Activated naive CD4-positive, alpha-beta T cell treated with anti-CD3 and anti-CD28 coated beads, Interleukin-2, amount 50 U/mL, for 72 hours (primary cell): ENCODE results near the gene NSUN2. TPM values are rescaled to one million over a fixed set of nuclear protein-coding genes. Genes with fewer than 3 reads are reported as not detected.
A peak's percentile ranks its signal among the peaks of the same experiment; 100 is the strongest.

Experiments
- ATAC-seq, 2 donors: fragments of 150-1000 bp; cut with Tn5 transposase; 2 replicates each; pipeline ENCODE4 v1.10.0; 2021; ENCODE audit warnings: mild to moderate bottlenecking in 2 of 2, moderate library complexity in 2 of 2
- DNase-seq, 2 donors: peaks; one replicate each; pipeline ENCODE4 v3.0.0; 2021 to 2022; ENCODE audit warnings: low spot score in 2 of 2
- H3K27ac Mint-ChIP-seq, 2 donors: one replicate each; pipeline ENCODE4 v1.8.0; 2022; ENCODE audit warnings: mild to moderate bottlenecking in 2 of 2, mixed read lengths in 2 of 2
- H3K36me3 Mint-ChIP-seq, 2 donors: one replicate each; pipeline ENCODE4 v1.8.0; 2022; ENCODE audit warnings: mixed read lengths in 2 of 2
- H3K9me3 Mint-ChIP-seq, 2 donors: one replicate each; pipeline ENCODE4 v1.8.0; 2022; ENCODE audit warnings: mixed read lengths in 2 of 2
- total RNA-seq, 2 donors: library from RNA; stranded (reverse); gene quantifications; one replicate each; pipeline ENCODE4 v1.2.3, GENCODE V29; 2022

Gene NSUN2
- total RNA-seq, 2 donors from 2014 or later = 50.6 to 94.0 TPM

GRCh38 chr5:6567068-6567467, 65.8 kb downstream of the NSUN2 start:
- DNase-seq = no peak
- Mint-ChIP-seq H3K9me3 (no peaks in the 10 kb centered on the region), H3K36me3 (no peaks in the 10 kb centered on the region), H3K27ac (no peak overlapping the region)
- ATAC-seq = no peak

GRCh38 chr5:6565492-6565891, 67.4 kb downstream of the NSUN2 start:
- H3K9me3 Mint-ChIP-seq = no peaks in the 10 kb centered on the region
- DNase-seq = no peak
- no peak for ATAC-seq
- no peak overlapping the region for H3K27ac Mint-ChIP-seq
- no peaks in the 10 kb centered on the region for H3K36me3 Mint-ChIP-seq

- peak overlapping the region in 1 of 2 donors; percentile 22 for H3K27ac Mint-ChIP-seq
- no peaks in the 10 kb centered on the region for H3K36me3 Mint-ChIP-seq
- DNase-seq (no peak), ATAC-seq (no peak)
- no peaks in the 10 kb centered on the region for H3K9me3 Mint-ChIP-seq
Observed at GRCh38 chr5:6557807-6558575, 74.9 kb downstream of the NSUN2 start.

GRCh38 chr5:6556802-6557102, 76.1 kb downstream of the NSUN2 start:
- DNase-seq (no peak), ATAC-seq (no peak)
- Mint-ChIP-seq H3K27ac (no peak overlapping the region), H3K36me3 (no peaks in the 10 kb centered on the region), H3K9me3 (no peaks in the 10 kb centered on the region)

GRCh38 chr5:6556089-6556801, 76.6 kb downstream of the NSUN2 start:
- Mint-ChIP-seq H3K36me3 (no peaks in the 10 kb centered on the region), H3K9me3 (no peaks in the 10 kb centered on the region), H3K27ac (peak overlapping the region in 1 of 2 donors; percentile 69)
- ATAC-seq (no peak), DNase-seq (no peak)

- Mint-ChIP-seq H3K27ac (no peak overlapping the region), H3K9me3 (no peaks in the 10 kb centered on the region), H3K36me3 (no peaks in the 10 kb centered on the region)
- DNase-seq (no peak), ATAC-seq (no peak)
Observed at GRCh38 chr5:6554812-6555211, 78.0 kb downstream of the NSUN2 start.

- no peaks in the 10 kb centered on the region for H3K36me3 Mint-ChIP-seq
- ATAC-seq (no peak), DNase-seq (no peak)
- no peak overlapping the region for H3K27ac Mint-ChIP-seq
- no peaks in the 10 kb centered on the region for H3K9me3 Mint-ChIP-seq
Observed at GRCh38 chr5:6553972-6554371, 78.9 kb downstream of the NSUN2 start.

GRCh38 chr5:6552612-6553011, 80.2 kb downstream of the NSUN2 start:
- no peak for ATAC-seq
- no peak overlapping the region for H3K27ac Mint-ChIP-seq
- DNase-seq = no peak
- H3K36me3 Mint-ChIP-seq = no peaks in the 10 kb centered on the region
- peaks cover 4 to 7% of the 10 kb centered on the region in 2 donors for H3K9me3 Mint-ChIP-seq

GRCh38 chr5:6551955-6552313, 80.9 kb downstream of the NSUN2 start:
- Mint-ChIP-seq H3K9me3 (peaks cover 4 to 7% of the 10 kb centered on the region in 2 donors), H3K36me3 (no peaks in the 10 kb centered on the region), H3K27ac (no peak overlapping the region)
- ATAC-seq = no peak
- no peak for DNase-seq

GRCh38 chr5:6551287-6551954, 81.4 kb downstream of the NSUN2 start:
- Mint-ChIP-seq H3K36me3 (no peaks in the 10 kb centered on the region), H3K27ac (no peak overlapping the region), H3K9me3 (peaks cover 4 to 7% of the 10 kb centered on the region in 2 donors)
- ATAC-seq (no peak), DNase-seq (no peak)

GRCh38 chr5:6550628-6551027, 82.2 kb downstream of the NSUN2 start:
- H3K27ac Mint-ChIP-seq = no peak overlapping the region
- peaks cover 4 to 7% of the 10 kb centered on the region in 2 donors for H3K9me3 Mint-ChIP-seq

More at GRCh38 chr5:6550628-6551027, 82.2 kb downstream of the NSUN2 start:
- no peak for DNase-seq
- ATAC-seq = no peak
- H3K36me3 Mint-ChIP-seq = no peaks in the 10 kb centered on the region

Other genes starting within 250 kb of the NSUN2 start
- not detected for gene UBE2QL1, start 184.2 kb downstream of the NSUN2 start, total RNA-seq
- 1 to 10 TPM; 7.3 to 8.4 TPM for gene SRD5A1, start 396 bp upstream of the NSUN2 start, total RNA-seq
- gene TENT4A, start 80.4 kb upstream of the NSUN2 start, total RNA-seq = 10 to 100 TPM; 44.2 to 44.3 TPM